HCT116 (cell line): ENCODE data around the gene STK35.

ENCODE experiments used
- ELF1 ChIP-seq: IDR thresholded peaks from 2 replicates; pipeline ENCODE4 v1.6.1; 2012; ENCODE audit warnings: low read depth, borderline replicate concordance
- POLR2AphosphoS5 ChIP-seq: IDR thresholded peaks from 2 replicates; pipeline ENCODE4 v1.6.1; 2011; ENCODE audit warnings: mild to moderate bottlenecking, low read depth, low read length, moderate library complexity
- TF ChIP-seq, protein P1 (sequence below), 3 experiments: fragments of 200-600 bp in 1 of 3; sonication (generic) in 1 of 3; IDR thresholded peaks in 2 of 3; conservative IDR thresholded peaks in 1 of 3; 2 replicates each; pipeline ENCODE4 v1.5.1; 2012 to 2017; ENCODE audit warnings: low read depth in 2 of 3, low read length in 2 of 3, antibody characterized with exemption in 1 of 3, borderline replicate concordance in 1 of 3, control low read depth in 1 of 3, mild to moderate bottlenecking in 1 of 3, mixed read lengths in 1 of 3, mixed run types in 1 of 3, moderate library complexity in 1 of 3; ENCODE audit not compliant: insufficient read depth in 1 of 3
- TF ChIP-seq, protein P2 (sequence below): IDR thresholded peaks from 2 replicates; pipeline ENCODE4 v1.6.1; 2012; ENCODE audit warnings: low read depth

DNA sequence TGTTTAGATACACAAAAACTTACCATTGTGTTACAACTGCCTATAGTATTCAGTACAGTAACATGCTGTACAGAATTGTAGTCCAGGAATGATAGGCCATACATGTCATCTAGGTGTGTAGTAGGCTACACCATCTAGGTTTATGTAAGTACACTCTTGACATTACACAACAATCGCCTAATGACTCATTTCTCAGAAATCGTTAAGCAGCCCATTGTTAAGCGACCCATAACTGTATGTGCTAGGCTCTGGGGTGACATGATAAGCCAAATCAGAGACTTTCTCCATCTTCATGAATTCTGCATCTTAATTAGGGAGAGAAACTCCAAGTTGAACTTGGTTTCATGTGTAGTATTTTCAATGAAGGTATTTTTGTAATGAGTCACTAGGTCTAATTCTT, 17.2 kb downstream of the STK35 start:
- TF ChIP-seq, protein P1, sequence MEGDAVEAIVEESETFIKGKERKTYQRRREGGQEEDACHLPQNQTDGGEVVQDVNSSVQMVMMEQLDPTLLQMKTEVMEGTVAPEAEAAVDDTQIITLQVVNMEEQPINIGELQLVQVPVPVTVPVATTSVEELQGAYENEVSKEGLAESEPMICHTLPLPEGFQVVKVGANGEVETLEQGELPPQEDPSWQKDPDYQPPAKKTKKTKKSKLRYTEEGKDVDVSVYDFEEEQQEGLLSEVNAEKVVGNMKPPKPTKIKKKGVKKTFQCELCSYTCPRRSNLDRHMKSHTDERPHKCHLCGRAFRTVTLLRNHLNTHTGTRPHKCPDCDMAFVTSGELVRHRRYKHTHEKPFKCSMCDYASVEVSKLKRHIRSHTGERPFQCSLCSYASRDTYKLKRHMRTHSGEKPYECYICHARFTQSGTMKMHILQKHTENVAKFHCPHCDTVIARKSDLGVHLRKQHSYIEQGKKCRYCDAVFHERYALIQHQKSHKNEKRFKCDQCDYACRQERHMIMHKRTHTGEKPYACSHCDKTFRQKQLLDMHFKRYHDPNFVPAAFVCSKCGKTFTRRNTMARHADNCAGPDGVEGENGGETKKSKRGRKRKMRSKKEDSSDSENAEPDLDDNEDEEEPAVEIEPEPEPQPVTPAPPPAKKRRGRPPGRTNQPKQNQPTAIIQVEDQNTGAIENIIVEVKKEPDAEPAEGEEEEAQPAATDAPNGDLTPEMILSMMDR (IDR thresholded peaks at IDR 0.05 in 2 of 3, conservative IDR thresholded peaks at IDR 0.05 in 1 of 3; ENCODE audit: borderline replicate concordance in 1 of 3, insufficient read depth in 1 of 3, low read depth in 2 of 3, low read length in 2 of 3) = no peak
- TF ChIP-seq ELF1 (no peak), POLR2AphosphoS5 (no peak)
- TF ChIP-seq, protein P2, sequence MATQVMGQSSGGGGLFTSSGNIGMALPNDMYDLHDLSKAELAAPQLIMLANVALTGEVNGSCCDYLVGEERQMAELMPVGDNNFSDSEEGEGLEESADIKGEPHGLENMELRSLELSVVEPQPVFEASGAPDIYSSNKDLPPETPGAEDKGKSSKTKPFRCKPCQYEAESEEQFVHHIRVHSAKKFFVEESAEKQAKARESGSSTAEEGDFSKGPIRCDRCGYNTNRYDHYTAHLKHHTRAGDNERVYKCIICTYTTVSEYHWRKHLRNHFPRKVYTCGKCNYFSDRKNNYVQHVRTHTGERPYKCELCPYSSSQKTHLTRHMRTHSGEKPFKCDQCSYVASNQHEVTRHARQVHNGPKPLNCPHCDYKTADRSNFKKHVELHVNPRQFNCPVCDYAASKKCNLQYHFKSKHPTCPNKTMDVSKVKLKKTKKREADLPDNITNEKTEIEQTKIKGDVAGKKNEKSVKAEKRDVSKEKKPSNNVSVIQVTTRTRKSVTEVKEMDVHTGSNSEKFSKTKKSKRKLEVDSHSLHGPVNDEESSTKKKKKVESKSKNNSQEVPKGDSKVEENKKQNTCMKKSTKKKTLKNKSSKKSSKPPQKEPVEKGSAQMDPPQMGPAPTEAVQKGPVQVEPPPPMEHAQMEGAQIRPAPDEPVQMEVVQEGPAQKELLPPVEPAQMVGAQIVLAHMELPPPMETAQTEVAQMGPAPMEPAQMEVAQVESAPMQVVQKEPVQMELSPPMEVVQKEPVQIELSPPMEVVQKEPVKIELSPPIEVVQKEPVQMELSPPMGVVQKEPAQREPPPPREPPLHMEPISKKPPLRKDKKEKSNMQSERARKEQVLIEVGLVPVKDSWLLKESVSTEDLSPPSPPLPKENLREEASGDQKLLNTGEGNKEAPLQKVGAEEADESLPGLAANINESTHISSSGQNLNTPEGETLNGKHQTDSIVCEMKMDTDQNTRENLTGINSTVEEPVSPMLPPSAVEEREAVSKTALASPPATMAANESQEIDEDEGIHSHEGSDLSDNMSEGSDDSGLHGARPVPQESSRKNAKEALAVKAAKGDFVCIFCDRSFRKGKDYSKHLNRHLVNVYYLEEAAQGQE = no peak
